Stimulated activated CD8-positive, alpha-beta memory T cell treated with anti-CD3 and anti-CD28 coated beads, Interleukin-12 subunit alpha, Interleukin-12 subunit beta, amount 100 ng/mL, for 4 hours (primary cell): ENCODE measurements around the gene EDAR.

ENCODE experiments used
- DNase-seq: peaks from one replicate; pipeline ENCODE4 v3.0.0-alpha.2; 2020; ENCODE audit warnings: low read depth

EDAR gene

GRCh38 chr2:108923736-108924579, 65.1 kb downstream of the EDAR start:
- no peak for DNase-seq

- no peak for DNase-seq
Measured at GRCh38 chr2:108923019-108923700, 65.9 kb downstream of the EDAR start.

DNA sequence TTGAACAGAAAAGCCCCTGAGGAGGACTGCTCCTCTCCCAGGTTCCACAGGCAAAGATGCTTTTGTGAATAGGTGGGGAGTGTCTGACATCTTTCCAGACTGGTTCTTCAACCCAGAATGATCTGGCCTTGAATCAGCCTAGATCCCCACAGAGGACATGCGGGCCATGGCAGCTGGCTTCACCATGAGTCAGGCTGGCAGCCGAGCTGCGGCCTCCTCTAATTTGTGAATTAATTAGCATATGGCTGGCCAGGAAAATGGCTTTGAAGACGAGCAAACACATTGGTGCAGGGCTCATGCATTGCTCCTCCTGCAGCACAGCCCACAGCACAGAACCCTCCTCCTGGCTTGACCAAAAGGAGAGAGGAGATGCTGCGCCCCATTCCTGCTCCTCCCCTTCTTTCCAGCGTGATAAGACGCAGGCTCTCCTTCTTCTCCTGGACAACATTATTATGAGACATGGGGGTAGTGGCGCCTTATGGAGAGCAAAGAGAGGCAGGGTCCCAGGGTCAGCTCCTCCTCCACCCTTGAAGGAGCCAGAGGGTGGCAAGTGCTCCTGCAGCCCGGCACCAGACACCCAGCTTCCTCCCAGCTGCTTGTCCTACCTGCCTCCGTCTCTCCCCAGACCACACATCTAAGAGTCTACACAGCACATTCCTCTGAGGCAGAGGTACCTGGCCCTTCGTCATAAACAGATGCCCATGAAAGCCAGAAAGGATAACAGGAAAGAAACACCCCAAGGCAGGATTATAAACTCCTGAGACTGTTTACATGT, 66.7 kb downstream of the EDAR start:
- no peak for DNase-seq

DNA sequence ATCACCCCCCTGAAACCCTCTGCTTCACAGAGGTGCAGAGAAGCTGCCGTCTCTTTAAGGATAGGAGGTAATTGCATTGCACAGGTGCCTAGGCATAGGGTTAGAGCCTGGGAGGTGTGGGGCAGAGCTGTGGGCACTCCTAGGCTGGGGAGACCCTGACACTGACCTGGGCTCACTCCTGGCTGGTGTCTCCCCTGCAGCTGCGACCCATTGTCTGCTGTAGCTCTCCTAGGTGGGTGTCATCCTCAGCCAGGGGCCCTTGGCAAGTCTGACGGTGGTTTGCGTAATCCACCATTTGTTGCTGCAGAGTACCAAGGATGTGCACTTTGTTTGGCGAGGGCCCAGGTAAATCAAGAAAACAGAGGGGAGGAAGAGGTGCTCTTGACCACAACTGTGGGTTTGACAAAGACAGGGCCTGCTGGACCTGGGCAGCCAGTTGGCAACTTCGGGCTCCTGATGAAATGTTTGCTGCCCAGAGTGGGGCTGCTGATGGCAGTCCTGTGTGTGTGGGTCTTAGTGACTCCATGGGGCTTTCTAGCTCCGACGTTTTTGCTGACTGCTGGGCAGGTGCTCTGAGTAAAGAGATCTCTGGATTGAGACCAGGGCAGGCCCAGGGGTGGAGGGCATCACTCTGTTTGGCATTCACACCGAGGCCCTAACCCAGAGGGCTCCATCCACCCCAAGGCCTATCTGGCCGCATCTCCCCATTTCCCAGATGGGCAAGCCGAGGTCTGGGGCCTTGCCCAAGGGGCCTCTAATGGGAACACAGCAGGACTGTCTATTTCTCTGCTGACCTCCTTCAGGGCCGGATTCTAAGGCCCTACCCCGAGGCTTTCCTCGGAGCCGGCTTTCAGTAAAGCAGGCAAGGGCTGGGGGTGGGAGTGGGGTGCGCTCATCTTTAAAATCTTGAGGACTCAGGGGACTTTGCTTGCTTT, 67.7 kb downstream of the EDAR start:
- no peak for DNase-seq

DNA sequence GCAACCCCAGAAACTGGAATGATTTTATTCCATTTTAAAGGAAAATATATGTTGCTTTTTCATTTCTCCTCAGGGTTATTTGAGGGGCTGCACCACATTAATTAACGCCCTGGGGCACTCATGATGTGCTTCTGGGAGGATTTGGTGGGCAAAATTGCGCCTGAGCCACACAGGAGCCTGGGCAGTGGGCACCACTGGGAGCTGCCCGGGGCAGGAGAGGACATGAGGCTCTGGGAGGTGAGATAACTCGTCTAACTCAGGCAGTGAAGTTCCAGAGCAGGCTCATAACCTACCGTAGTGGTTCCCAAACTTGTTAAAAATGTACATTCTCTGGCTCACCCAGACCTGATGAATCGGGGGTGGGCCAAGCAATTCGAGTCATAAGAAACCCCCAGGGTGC, 68.3 kb downstream of the EDAR start:
- no peak for DNase-seq

- DNase-seq: no peak
Measured at GRCh38 chr2:108919571-108920373, 69.2 kb downstream of the EDAR start.

DNA sequence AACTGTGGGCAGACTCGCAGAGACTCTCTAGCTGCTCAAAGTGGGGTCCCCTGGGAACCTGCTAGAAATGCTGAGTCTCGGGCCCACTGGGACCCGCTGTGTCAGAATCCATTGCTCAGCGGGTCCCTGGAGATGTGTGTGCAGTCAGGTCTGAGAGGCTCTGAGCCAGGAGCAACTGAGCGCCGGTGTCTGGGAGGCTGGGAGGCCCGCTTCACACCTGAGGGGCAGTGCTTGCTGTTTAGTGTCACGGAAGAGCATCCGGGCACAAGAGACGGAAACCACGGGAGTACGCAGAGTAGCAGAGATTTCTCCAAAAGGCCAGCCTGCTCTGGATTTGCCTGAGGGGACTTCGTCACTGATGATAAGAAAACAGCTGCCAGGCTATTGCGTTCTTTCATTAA, 70.1 kb downstream of the EDAR start:
- no peak for DNase-seq

DNA sequence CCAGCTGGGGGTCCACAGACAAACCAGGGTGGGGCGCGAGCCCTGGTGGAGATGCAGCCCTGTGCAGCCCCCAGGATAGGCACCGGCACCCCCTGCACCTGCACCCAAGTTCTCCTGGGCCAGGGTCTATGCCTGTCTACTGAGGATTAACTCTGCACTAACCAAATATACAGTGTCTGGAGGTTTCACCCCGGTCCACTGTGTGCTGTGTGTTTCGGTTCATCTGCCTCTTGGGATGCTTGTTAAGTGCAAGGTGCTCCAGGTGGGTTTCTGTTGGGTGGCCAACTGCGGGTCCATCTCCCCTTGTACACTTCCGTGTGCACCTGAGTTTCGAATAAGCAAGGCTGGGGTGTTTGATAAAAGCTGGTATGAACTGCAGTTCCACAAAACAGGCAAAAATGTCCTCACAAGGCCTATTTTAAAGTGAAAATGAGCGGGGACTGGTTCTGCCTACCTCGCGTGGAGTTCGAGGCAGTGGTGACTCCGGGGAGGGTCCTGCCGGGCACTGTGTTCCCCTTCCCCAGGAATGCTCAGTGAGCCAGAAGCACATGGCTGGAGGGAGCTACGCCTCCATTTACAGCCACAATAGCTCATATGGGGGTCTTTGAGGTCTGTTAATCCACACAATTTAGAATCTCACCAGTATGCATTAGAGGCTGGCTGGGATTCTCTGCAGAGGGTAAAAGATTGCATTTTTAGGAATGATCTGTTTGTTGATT, 70.7 kb downstream of the EDAR start:
- DNase-seq: no peak

- DNase-seq: no peak
Measured at GRCh38 chr2:108917526-108917925, 71.5 kb downstream of the EDAR start.

DNA sequence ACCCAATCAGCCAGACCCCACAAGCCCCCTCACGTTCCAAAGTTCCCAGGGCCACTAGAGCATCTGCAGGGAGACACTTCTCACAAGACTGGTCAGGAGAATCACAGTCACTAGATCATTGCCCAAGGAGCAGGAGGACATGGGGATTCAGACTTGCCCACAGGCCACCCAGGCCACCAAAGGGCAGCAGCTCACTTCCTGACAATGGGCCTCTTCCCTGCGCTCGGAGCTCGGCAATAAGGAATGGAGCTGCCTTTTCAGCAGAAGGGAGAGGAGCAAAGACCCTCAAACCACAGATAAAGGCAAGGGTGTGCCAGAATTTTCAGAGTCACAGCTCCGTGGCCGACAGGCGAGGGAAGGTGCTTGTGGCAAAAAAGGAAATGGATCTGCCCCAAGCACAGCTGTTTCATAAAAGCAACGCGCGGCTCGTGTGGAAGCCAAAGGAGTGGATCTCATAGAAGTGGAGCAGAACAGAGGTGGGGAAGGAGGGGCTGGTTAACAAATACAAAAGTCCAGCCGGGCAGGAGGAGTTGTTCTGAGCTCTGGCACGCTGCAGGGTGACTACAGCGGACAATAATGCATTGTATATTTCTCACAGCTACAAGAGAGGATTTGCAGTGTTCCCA, 72.1 kb downstream of the EDAR start:
- DNase-seq: no peak

- DNase-seq: no peak
Measured at GRCh38 chr2:108916122-108916795, 72.8 kb downstream of the EDAR start.

- no peak for DNase-seq
Measured at GRCh38 chr2:108912629-108912902, 76.5 kb downstream of the EDAR start.

DNA sequence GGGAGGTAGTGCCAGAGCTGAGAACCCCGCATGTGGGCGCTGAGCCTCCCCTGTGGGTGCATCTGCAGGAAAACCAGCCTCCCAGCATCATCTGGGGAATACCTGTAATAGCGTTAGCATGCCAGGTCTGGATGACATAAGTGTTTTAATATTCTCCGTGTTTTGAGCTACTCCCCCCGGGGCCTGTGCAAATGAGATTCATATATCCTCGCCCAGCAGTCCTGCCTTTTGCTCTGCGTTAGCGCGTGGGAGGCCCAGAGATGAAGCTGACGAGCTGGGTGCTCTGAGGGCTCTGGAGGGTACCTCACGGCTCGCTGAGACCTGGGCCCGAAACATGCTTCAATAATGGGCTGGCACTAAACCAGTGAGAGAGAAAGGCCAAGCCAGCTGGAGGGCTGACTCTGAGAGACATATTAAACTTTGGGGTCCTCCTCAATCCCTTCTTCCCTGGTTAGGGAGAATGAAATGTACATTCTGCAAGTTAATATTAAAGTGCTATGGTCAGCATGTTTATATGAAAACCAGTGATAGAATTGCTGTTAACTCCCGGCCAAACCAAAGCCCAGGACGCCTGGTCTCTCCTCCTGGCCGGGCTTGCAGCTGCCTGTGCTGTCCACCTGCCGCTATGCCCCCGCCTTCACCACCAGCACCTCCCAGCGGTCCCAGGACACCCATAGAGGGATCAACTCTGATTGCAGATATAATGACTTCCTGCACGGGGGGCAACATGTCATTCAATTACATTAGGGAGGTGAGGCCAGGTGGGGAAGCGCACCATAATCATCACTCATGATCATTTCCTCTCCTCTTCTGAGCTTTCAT, 77.0 kb downstream of the EDAR start:
- no peak for DNase-seq

- DNase-seq: no peak
Measured at GRCh38 chr2:108911401-108911800, 77.6 kb downstream of the EDAR start.

DNA sequence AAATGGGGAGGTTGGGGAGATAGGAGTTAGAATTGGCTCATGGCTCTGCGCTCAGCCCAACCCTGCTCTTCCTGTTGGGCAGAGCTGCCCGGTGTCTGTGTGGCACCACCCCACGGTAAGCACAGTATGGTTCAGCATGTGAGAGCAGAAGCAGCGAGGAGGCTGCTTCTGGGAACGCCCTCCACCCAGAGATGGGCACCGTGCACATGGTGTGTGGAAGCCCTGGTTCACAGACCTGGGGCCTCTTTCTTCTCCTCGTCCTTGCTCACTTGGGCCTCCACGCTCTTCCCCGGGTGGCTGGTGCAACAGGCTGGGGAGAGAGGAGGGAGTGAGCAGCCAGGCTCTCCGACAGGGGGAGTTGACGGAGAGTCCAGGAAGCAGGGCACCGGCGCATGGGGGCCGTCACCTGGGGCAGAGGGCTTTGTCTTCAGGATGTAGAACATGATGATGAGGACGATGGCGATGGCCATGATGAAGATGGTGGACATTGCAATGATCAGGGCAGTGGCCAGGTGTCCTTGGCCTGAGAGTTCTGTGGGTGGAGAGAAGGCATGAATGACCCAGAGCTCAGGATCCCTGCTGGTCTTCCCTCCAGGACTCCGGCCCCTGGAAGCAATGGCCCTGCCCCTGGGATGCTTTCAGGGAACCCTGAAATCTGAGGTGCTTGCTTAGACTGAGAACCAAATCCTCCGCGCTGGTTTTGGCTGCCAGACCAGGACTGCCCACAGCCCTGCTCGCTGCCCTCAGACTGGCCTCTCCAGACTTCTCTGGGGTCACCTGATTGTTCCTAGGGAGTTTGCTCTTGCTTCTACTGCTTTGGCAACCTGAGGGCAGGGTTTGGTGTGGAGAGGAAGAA, 78.3 kb downstream of the EDAR start:
- no peak for DNase-seq

GRCh38 chr2:108910011-108910431, 79.0 kb downstream of the EDAR start:
- DNase-seq: no peak

DNA sequence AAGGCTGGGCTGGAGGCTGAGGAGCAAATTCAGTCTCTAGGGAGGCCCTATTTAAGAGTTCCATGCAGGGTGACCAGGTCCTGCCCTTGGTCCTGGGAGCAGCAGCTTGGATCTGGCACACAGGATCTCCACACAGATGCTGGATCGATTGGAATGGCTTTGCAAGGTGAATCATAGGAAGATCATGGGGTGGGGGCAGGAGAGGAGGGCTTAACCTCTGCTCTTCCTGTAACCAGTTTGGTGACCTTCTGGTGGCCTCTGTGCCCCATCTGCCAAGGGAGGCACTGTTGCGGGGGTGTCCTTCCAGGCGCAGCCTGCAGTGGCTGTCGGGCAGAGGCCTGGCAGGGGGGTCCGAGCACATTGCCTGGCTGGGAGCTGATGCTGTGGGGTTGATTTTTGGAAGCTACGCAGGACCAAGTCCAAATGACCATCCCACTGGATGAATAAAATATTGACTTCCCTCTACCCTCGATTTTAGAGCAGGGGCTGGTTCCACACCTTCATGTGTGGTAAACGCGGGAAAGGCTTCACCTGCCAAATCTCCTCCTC, 79.7 kb downstream of the EDAR start:
- DNase-seq: no peak
